Panc1 (cell line): Measurements from ENCODE around the gene NR4A3. TPM values are rescaled to one million over a fixed set of nuclear protein-coding genes. Genes with fewer than 3 reads are reported as not detected.

Source experiments
- ATAC-seq: fragments of 200-7000 bp; cut with Tn5 transposase; 2 replicates; pipeline ENCODE4 v1.9.1; 2020; ENCODE audit warnings: mild to moderate bottlenecking, moderate library complexity
- BruUV-seq: library from RNA; stranded (reverse); fragments of 400-500 nt; replicated peaks from 2 replicates; lab custom pipeline; 2021; lab: Mats Ljungman, UMichigan
- CTCF ChIA-PET: fragments of 300-600 bp; sonication (Branson Sonifier 250); formaldehyde crosslinking; loops from one replicate; lab custom pipeline; 2022; ENCODE audit warnings: antibody characterized with exemption; lab: Charles Lee
- POLR2A ChIA-PET: fragments of 300-600 bp; sonication (Branson Sonifier 250); formaldehyde crosslinking; loops from one replicate; lab custom pipeline; 2022; ENCODE audit warnings: antibody characterized with exemption; lab: Charles Lee
- DNase-seq: peaks from one replicate; pipeline ENCODE4 v3.0.0-alpha.2; 2010; ENCODE audit warnings: low read depth, low spot score
- H3K27ac ChIP-seq: 2 replicates; pipeline ENCODE4 v1.5.1; 2011; ENCODE audit warnings: mild to moderate bottlenecking, low read length, inconsistent platforms
- H3K27me3 ChIP-seq: fragments of 200-500 bp; sonication (Bioruptor generic); 2 replicates; pipeline ENCODE4 v1.6.0; 2014; ENCODE audit warnings: low read length, inconsistent platforms; ENCODE audit not compliant: control insufficient read depth, insufficient read depth
- H3K36me3 ChIP-seq: fragments of 200-500 bp; sonication (Bioruptor generic); 2 replicates; pipeline ENCODE4 v1.5.1; 2014; ENCODE audit warnings: inconsistent platforms, mild to moderate bottlenecking, low read length, moderate library complexity; ENCODE audit not compliant: control insufficient read depth, insufficient read depth
- H3K4me1 ChIP-seq: 2 replicates; pipeline ENCODE4 v1.5.1; 2011; ENCODE audit warnings: inconsistent platforms, mild to moderate bottlenecking, low read length, moderate library complexity; ENCODE audit not compliant: control insufficient read depth, insufficient read depth
- H3K4me3 ChIP-seq, 2 experiments: 2 replicates each; pipeline ENCODE4 v1.5.1; 2011 to 2012; ENCODE audit warnings: low read depth in 2 of 2, low read length in 2 of 2, mild to moderate bottlenecking in 2 of 2, inconsistent platforms in 1 of 2, moderate library complexity in 1 of 2
- H3K9me3 ChIP-seq: fragments of 200-500 bp; sonication (Bioruptor generic); 2 replicates; pipeline ENCODE4 v1.5.1; 2014; ENCODE audit warnings: low read depth, mild to moderate bottlenecking, inconsistent platforms, low read length, moderate library complexity; ENCODE audit not compliant: control insufficient read depth, insufficient read depth
- CTCF ChIP-seq: fragments of 450-650 bp; IDR thresholded peaks from 2 replicates; pipeline ENCODE4 v1.5.1; 2017; ENCODE audit warnings: mild to moderate bottlenecking
- POLR2AphosphoS5 ChIP-seq: IDR thresholded peaks from 2 replicates; pipeline ENCODE4 v1.6.1; 2012; ENCODE audit warnings: mild to moderate bottlenecking, low read depth, low read length, moderate library complexity
- REST ChIP-seq, 2 experiments: IDR thresholded peaks; 2 replicates each; pipeline ENCODE4 v1.6.1; 2011 to 2012; ENCODE audit warnings: low read depth in 2 of 2, control low read depth in 1 of 2, low read length in 1 of 2, mild to moderate bottlenecking in 1 of 2, moderate library complexity in 1 of 2; ENCODE audit not compliant: insufficient read depth in 1 of 2
- SIN3A ChIP-seq: IDR thresholded peaks from 2 replicates; pipeline ENCODE4 v1.6.1; 2012; ENCODE audit warnings: low read depth, mild to moderate bottlenecking, low read length, moderate library complexity, borderline replicate concordance; ENCODE audit not compliant: insufficient read depth
- TCF7L2 ChIP-seq: IDR thresholded peaks from 2 replicates; pipeline ENCODE4 v1.6.1; 2011; ENCODE audit warnings: mild to moderate bottlenecking, low read depth, low read length, inconsistent platforms
- in situ Hi-C: cut with HindIII; loops from 2 replicates; pipeline ENCODE4 v1.10.0; 2016; ENCODE audit warnings: low sequenced_read_pairs, low pct_unique_long_range_greater_than_20kb
- intact Hi-C: fragments of 100-400 bp; cut with micrococcal nuclease; formaldehyde crosslinking; loops from one replicate; pipeline ENCODE4 v1.10.0; 2022; ENCODE audit not compliant: unreplicated experiment
- total RNA-seq: library from RNA; stranded (reverse); gene quantifications from one replicate; pipeline ENCODE4 v1.2.1, GENCODE V29; 2021; ENCODE audit not compliant: unreplicated experiment

The NR4A3 gene
- total RNA-seq, 1 experiment from 2014 or later, result 0.13 TPM

DNA sequence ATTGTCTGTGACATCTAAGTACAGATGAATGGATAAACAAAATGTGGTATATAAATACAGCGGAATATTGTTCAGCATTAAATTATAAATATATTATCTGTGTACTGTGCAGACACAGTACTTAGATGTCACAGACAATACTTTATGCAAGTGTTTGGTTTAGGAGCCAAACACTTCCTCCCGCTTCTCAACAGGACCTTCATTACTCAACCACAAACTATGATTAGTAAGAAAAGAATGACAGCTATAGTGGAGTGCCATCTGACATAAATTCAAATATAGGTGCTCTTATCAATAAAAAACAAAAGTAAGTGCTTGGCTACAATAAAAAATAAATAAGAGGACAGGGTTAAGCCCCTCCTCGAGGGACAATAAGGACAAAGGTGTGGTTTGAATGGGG is 45.9 kb downstream of the NR4A3 start:
- intact Hi-C loops (no loop called here), in situ Hi-C loops (no loop called here)
- ATAC-seq, result no peak
- Histone ChIP-seq H3K27me3 (no peaks in the 10 kb centered on the region), H3K4me1 (no peaks in the 10 kb centered on the region), H3K4me3 (no peak overlapping the region), H3K36me3 (no peaks in the 10 kb centered on the region), H3K27ac (no peak overlapping the region), H3K9me3 (no peaks in the 10 kb centered on the region)
- ChIA-PET POLR2A (interaction anchor here (0.5 kb wide), 1 partner anchor 466 kb away, joined by 5 read pairs; no protein-coding TSS in a partner anchor), CTCF (no interaction called here)
- DNase-seq, result no peak
- TF ChIP-seq SIN3A (no peak), TCF7L2 (no peak)
- no TSS peak for BruUV-seq

DNA sequence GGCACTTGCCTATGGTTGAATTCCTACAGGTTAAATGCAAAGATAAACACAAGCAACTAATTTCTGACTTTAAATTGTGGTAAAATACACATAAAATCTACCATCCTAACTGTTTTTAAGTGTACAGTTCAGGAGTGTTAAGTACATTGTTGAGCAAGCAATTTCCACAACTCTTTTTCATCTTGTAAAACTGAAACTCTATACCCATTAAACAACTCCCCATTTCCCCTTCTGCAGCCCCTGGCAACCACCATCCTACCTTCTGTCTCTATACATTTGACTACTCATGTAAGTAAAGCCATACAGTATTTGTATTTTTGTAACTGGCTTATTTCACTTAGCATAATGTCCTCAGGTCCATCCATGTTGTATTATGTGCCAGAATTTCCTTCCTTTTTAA is 46.3 kb downstream of the NR4A3 start:
- in situ Hi-C loops (no loop called here), intact Hi-C loops (no loop called here)
- no peak for TF ChIP-seq REST (IDR thresholded peaks at IDR 0.05; ENCODE audit: insufficient read depth in 1 of 2, low read depth in 2 of 2, low read length in 1 of 2)
- TF ChIP-seq SIN3A, result no peak
- H3K36me3 ChIP-seq, result no peaks in the 10 kb centered on the region
- H3K4me1 ChIP-seq, result no peaks in the 10 kb centered on the region
- ChIA-PET POLR2A (interaction anchor here (0.5 kb wide), 1 partner anchor 466 kb away, joined by 5 read pairs; no protein-coding TSS in a partner anchor), CTCF (no interaction called here)
- no peaks in the 10 kb centered on the region for H3K9me3 ChIP-seq
- H3K4me3 ChIP-seq, result no peak overlapping the region
- H3K27me3 ChIP-seq, result no peaks in the 10 kb centered on the region
- no peak overlapping the region for H3K27ac ChIP-seq
- ATAC-seq, result no peak
- no peak for DNase-seq
- BruUV-seq, result no TSS peak

DNA sequence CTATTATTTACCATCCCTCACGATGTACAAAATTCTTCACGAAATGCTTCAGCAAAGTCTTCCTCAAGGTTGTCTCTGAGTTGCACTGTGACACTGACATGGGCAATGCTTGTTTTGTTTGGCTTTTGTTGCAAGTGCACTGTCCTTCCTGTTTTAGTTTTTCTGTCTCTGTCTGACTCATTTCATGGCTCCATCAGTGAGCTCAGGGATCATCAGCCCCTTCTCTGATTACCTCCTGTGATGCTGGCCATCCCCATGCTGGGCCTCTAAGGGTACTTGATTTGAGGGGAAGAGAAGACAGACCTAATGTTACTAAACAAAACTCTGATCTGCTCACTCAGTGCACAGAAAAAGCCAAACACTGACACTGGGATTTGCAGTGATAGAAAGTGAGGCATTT is 47.2 kb downstream of the NR4A3 start:
- CTCF ChIA-PET, result no interaction called here
- Histone ChIP-seq H3K4me3 (no peak overlapping the region), H3K27ac (no peak overlapping the region), H3K36me3 (no peaks in the 10 kb centered on the region), H3K9me3 (no peaks in the 10 kb centered on the region), H3K4me1 (no peaks in the 10 kb centered on the region), H3K27me3 (no peaks in the 10 kb centered on the region)
- TF ChIP-seq REST (IDR thresholded peaks at IDR 0.05; ENCODE audit: insufficient read depth in 1 of 2, low read depth in 2 of 2, low read length in 1 of 2), result no peak
- TF ChIP-seq CTCF, result no peak
- TF ChIP-seq POLR2AphosphoS5, result no peak
- no peak for TF ChIP-seq SIN3A
- TF ChIP-seq TCF7L2, result no peak
- ATAC-seq (no peak), DNase-seq (no peak)
- POLR2A ChIA-PET, result no interaction called here
- intact Hi-C loops (no loop called here), in situ Hi-C loops (no loop called here)
- no TSS peak for BruUV-seq
